GM06990 (cell line): ENCODE data around the gene RHBDD1.
A peak's percentile ranks its signal among the peaks of the same experiment; 100 is the strongest.

Experiments
- DNase-seq: peaks from one replicate; pipeline ENCODE4 v3.0.0-alpha.2; 2011; ENCODE audit not compliant: insufficient read length; ENCODE audit errors: extremely low read depth
- H3K27me3 ChIP-seq: replicated peaks from 2 replicates; pipeline ENCODE4 v1.6.0; 2011; ENCODE audit warnings: low read length; ENCODE audit not compliant: control insufficient read depth, insufficient read depth
- H3K36me3 ChIP-seq: 2 replicates; pipeline ENCODE4 v1.5.1; 2011; ENCODE audit warnings: low read length; ENCODE audit not compliant: control insufficient read depth, insufficient read depth
- H3K4me3 ChIP-seq: replicated peaks from 2 replicates; pipeline ENCODE4 v1.5.1; 2011; ENCODE audit warnings: low read depth, mild to moderate bottlenecking, control low read depth, low read length
- TF ChIP-seq, protein P1 (sequence below): IDR thresholded peaks from 2 replicates; pipeline ENCODE4 v1.5.1; 2011; ENCODE audit warnings: low read length, control low read depth, mild to moderate bottlenecking, inconsistent platforms; ENCODE audit not compliant: insufficient read depth, poor library complexity, severe bottlenecking

The RHBDD1 gene

DNA sequence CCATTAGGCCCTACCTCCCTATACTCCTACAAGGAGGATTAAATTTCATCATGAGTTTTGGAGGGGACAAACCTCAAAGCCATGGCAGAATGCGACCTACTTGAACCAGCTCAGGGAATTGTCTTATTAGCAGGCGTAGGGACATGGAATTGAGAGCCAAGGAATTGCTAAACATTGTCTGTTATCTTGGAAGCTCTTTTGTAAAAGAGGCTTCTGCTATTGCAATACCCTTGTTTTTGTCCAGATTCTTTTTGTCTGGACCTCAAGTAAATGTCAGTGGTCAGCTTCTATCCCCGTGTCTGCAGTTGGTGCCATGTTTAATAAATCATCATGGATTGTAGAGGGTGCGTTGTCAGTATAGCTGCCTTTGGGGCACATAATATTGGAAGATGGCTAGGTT is 62.3 kb downstream of the RHBDD1 start:
- TF ChIP-seq, protein P1, sequence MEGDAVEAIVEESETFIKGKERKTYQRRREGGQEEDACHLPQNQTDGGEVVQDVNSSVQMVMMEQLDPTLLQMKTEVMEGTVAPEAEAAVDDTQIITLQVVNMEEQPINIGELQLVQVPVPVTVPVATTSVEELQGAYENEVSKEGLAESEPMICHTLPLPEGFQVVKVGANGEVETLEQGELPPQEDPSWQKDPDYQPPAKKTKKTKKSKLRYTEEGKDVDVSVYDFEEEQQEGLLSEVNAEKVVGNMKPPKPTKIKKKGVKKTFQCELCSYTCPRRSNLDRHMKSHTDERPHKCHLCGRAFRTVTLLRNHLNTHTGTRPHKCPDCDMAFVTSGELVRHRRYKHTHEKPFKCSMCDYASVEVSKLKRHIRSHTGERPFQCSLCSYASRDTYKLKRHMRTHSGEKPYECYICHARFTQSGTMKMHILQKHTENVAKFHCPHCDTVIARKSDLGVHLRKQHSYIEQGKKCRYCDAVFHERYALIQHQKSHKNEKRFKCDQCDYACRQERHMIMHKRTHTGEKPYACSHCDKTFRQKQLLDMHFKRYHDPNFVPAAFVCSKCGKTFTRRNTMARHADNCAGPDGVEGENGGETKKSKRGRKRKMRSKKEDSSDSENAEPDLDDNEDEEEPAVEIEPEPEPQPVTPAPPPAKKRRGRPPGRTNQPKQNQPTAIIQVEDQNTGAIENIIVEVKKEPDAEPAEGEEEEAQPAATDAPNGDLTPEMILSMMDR = no peak
- Histone ChIP-seq H3K4me3 (no peak overlapping the region), H3K36me3 (peaks cover 2% of the 10 kb centered on the region; the same call in 1 of the 2 replicates), H3K27me3 (no peaks in the 10 kb centered on the region)
- DNase-seq = no peak

DNA sequence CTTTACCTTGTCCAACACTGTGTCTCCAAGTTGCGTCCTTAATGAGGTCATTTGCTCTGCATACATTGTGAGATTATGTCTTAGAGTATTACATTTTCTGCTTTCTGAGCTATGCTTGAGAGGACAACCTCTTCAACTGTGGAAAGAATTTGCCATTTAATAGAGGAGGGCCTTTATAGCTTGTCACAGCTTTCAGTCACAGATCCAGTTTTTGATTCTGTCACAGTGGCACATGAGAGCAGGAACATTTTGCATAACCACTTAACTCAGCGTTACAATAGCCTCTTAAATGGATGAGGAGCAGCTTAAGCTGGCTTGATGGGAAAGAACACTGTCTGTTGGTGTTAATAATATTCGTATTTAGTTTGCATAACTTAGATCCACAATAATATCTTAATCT is 63.0 kb downstream of the RHBDD1 start:
- TF ChIP-seq, protein P1 = no peak
- H3K27me3 ChIP-seq = no peaks in the 10 kb centered on the region
- H3K36me3 ChIP-seq = peaks cover 2% of the 10 kb centered on the region; the same call in 1 of the 2 replicates
- no peak for DNase-seq
- H3K4me3 ChIP-seq = no peak overlapping the region

DNA sequence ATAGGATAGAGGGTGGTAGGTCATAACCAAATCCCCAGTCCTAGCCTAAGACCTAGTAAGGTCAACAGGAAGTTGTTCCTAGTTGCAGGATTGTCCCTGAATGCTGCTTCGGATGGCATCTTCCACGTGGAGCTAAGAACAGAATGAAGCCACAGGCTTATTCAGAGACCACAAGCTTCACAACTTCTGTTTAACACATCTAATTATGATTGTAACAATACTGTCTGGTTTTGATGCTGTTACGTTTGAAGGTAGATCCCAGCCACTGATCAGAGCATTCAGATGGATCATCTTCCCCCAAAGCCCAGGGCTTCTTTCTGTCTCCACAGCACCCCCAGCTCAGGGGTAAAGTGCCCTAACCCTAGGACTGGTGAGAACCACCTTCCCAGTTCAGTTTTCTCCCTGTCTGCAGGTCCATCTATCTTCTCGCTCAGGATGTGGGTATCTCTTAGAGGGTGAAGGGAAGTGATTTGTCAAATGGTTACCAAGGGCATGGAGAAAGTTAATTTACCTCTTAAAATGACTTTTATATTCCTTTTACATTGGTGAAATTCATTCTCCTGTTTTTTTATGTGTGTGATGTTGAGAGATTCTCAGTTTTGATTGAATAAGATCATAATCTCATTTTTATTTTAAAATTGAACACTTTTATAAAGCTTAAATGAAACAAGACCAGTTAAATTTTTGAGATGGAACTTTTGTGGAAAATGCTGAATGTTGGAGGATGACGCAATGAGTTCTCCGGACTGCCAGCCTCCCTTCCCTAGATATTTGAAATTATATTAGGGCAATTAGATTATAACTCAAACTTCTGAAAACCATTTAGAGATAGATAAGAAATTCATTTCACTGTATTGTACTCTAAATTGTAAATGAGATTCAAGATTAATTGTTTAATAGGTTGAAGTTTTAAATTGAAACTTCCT is 66.5 kb downstream of the RHBDD1 start:
- TF ChIP-seq, protein P1 = no peak
- DNase-seq = no peak
- Histone ChIP-seq H3K36me3 (0 out of 2 replicates have a peak, but pooled peaks cover 1% of the 10 kb centered on the region), H3K4me3 (no peak overlapping the region), H3K27me3 (no peaks in the 10 kb centered on the region)

DNA sequence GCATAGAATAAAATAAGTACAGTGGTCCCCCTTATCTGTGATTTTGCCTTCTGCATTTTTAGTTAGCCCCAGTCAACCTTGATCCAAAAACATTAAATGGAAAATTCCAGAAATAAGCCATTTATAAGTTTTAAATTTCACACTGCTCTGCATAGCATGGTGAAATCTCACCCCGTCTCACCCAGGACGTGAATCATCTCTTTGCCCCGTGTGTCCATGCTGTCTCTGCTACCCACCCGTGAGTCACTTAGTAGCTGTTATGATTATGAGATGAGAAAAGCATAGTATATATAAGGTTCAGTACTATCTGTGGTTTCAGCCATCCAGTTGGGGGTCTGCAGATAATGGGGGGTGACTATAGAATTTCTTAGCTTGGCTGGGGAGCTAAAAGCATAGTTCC is 67.3 kb downstream of the RHBDD1 start:
- Histone ChIP-seq H3K27me3 (no peaks in the 10 kb centered on the region), H3K36me3 (peaks cover 1% of the 10 kb centered on the region; the same call in 1 of the 2 replicates), H3K4me3 (no peak overlapping the region)
- DNase-seq = no peak
- TF ChIP-seq, protein P1 = no peak

DNA sequence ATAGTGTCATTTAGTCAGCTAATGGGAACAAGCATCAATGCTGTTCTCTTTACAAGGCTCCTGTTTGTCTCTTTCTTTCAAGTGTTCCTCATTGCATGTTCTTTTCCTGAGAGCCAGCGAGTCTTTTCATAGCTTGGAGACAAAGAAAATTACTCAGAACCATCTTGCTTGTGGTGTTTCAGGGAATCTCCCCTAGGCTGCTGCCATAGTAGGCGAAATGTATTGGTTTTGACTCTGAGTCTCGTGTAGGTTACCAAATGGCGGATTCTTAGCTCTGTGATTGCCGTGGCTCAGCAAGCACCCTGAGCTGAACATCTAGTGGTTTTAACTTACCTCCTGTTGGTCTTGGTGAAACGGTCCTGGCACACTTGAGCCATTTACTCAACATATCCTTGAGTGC is 68.7 kb downstream of the RHBDD1 start:
- peak; percentile 34 for DNase-seq
- H3K4me3 ChIP-seq = no peak overlapping the region
- peaks cover 3% of the 10 kb centered on the region for H3K36me3 ChIP-seq
- TF ChIP-seq, protein P1 = no peak
- no peaks in the 10 kb centered on the region for H3K27me3 ChIP-seq

DNA sequence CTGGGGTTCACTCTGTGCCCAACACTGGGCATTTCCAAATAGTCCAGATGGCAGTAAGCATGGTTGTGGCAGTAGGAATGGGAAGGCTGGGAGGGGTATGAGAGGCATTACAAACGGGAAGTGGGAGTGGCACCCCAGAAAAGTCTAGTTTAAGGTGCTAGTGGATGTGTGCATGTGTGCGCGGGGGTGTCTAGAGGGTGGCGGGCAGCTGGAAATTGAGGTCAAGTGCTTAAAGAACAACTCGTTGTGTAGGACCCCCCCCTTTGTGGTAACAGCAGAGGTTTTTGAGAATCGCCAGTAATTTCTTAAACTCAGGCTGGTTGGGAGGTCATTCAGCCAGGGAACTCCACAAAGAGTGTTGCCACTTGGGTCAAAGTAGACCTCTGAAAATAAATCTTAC is 69.9 kb downstream of the RHBDD1 start:
- Histone ChIP-seq H3K27me3 (no peaks in the 10 kb centered on the region), H3K36me3 (peaks cover 3% of the 10 kb centered on the region), H3K4me3 (peak overlapping the region; percentile 16)
- DNase-seq = peak; percentile 39
- TF ChIP-seq, protein P1 = no peak
